Femur (tissue), 1 donor: ENCODE data around the gene LRG1.

Source experiments
- DNase-seq: peaks from one replicate; pipeline ENCODE4 v3.0.0-alpha.2; 2017

LRG1 gene

GRCh38 chr19:4491446-4491845 lies 48.4 kb downstream of the LRG1 start:
- DNase-seq, result no peak

DNA sequence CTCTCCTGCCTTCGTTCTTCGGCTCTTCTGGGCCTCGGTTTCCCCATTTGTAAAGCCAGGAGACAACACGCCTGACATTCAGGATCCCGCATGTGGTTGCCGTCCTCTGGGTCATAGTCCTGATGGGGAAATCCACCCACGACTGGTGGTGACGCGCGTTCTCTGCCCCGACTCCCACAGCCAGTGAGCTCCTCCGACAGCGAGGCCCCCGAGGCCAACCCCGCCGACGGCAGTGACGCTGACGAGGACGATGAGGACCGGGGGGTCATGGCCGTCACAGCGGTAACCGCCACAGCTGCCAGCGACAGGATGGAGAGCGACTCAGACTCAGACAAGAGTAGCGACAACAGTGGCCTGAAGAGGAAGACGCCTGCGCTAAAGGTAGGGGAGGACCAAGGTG lies 51.3 kb downstream of the LRG1 start:
- DNase-seq, result no peak

- no peak for DNase-seq
These were observed 52.3 kb downstream of the LRG1 start for GRCh38 chr19:4487572-4487971.
